Stimulated activated CD8-positive, alpha-beta memory T cell treated with anti-CD3 and anti-CD28 coated beads, Interleukin-7, amount 100 ng/mL, for 48 hours (primary cell): ENCODE data around the gene FOXP1.

Experiments used
- DNase-seq, 2 donors: peaks; one replicate each; pipeline ENCODE4 v3.0.0-alpha.2; 2020; ENCODE audit warnings: low read depth in 1 of 2; ENCODE audit errors: extremely low read depth in 1 of 2

Gene FOXP1

GRCh38 chr3:71587958-71588357, 4.4 kb upstream of the FOXP1 start:
- no peak for DNase-seq

DNA sequence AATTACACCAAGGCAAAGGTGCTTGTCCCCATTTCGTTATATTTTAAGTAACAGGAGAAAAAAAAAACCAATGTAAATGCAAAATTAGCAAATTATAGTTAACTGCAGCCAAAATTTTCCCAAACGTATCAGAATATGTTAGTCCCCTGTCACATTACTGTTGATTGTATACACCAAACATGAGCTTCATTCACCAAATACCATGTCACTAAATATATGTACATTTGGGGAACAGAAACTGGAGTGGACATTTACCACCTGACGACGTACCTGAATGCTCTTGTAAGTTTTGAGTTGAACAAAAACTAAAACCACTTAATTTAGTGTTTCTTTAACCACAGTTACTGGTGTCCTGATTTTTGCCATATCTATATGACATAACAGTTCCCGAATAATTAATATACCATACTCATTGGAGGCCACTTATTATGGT, 3.3 kb upstream of the FOXP1 start:
- no peak for DNase-seq

DNA sequence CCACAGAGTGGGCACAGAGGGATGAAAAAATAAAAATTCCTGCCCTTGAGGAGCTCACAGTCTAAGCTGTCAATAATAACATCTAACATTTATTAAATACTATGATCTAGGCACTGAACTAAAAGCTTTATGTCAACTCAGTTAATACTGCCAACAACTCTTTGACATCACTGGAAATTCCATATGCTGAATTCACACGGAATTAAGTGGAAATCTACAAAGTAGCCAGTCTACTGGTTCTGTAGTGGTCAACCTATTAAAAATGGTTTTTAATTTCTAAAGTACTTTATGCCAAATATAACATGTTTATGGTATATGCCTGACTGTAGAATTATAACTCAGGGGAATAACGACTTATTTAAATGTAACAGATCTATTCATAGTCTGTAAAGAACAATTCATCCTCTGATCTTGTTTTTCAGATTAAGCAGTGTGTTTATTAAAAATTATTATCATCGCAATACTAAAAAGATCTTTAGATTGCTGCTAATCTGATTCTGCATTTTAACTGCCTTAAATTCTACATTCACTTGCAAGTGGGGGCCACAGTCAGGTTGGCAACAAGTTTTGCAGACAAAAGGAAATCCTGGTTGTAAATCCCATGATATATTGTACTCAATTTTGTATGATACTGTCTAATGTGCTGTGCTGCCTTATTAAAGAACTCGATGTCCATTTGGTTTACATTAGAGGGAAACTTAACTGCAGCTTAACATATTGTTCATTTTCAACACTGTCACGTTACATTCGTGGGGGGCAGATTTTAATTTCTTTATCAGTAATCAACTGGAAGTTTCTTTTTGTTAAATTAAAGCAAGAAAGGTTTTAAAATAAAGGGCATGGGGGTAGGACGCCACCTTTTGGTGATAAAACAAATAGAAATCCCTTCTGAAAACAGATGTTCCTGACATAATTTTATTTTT, 2.6 kb upstream of the FOXP1 start:
- no peak for DNase-seq

DNA sequence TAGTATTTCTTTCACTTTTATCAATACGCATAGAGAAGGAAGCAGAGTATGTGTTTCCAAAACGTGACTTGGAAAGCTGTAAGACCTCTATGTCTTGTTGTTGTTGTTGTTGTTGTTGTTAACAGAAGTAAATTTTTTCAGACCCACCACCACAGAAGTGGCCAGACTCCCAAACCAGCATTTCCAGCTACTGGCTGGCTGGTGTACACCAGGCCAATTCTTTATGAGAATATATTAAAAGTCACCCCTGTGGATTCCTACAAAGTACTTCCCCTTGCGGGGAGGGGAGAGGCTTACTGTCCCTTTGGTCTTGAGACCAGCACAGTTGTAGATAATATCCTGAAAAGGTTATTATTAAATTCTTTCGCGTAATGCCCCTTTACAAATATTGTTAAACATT, 1.6 kb upstream of the FOXP1 start:
- DNase-seq = no peak

- DNase-seq = peak in 1 of 2 donors; percentile 67
Measured at GRCh38 chr3:71584394-71585011, 975 bp upstream of the FOXP1 start.

GRCh38 chr3:71582612-71583565, 639 bp downstream of the FOXP1 start:
- peak; percentile 53 to 55 for DNase-seq

GRCh38 chr3:71582036-71582611, 1.4 kb downstream of the FOXP1 start:
- no peak for DNase-seq

GRCh38 chr3:71581457-71582035, 2.0 kb downstream of the FOXP1 start:
- no peak for DNase-seq

GRCh38 chr3:71580636-71581456, 2.7 kb downstream of the FOXP1 start:
- no peak for DNase-seq

DNA sequence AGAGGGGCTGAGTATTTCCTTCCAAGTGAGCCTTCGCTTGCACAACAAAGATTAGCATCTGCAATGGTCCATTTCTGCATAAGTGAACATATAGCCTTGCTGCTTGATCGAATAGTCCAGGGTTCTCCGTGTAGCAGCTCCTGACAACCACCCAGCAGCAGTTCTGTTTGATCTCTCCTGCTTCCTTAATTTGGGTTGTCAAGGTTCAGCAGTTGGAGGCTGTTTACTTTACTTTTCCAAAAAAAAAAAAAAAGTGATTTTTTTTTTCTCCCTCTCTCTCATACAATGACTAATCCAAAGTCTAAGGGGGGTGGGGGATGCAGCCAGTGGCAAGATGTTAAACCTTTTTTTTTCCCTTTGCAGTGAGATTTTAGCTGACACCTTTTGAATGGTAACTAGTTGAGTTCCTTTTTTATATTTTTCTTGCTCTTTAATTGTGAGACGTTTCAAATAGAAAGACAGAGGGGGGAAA, 3.6 kb downstream of the FOXP1 start:
- no peak for DNase-seq

GRCh38 chr3:71579326-71579934, 4.1 kb downstream of the FOXP1 start:
- DNase-seq = no peak

DNA sequence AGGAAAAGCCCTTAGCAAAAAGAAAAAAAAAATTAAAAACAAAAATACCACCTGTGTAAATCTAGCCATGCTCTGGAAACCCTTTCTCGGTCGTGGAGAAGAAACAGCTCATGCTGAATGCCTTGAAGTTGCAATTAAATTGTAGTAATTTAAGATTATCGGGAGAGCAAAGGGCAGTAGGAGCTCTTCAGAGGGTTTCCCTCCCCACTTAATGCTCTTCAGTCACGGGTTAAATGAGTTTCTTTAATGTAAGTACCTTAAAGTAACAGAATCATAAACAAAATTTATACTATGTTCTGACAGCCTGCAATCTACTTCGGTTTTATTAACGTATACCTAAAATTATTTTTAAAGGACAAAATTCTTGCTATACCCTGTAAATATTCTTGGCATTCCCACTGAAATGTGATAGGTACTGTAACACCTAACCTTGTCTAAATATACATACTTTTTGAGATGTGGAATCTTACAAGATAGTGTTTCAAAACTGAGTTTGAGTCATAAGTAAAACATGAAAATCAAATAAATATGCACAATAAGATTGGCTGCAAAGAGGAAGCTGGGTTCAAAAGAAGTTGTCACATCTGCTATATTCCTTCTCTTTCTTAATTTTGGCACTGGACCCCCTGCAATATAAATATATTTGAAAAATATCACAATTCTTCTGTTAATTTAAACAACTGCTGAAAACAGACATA, 5.3 kb downstream of the FOXP1 start:
- no peak for DNase-seq

DNA sequence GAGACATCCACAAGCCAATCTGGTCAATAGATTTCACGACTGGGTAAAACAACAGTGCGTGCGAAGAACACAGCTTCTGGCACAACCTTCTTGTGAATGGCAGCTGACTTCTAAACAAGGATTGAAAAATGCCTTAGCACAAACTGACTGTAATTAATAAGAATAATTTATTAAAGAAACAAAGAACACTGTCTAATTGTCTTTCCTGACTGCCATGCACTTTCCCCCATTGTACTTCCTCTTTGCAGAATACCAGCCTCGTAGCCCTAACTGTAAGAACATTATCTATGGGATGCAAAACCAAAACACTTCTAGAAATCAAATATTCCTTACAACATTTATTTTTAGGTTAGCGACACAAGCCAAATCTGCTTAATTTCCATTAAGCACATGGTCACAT, 6.5 kb downstream of the FOXP1 start:
- no peak for DNase-seq

- no peak for DNase-seq
Measured at GRCh38 chr3:71575433-71575832, 8.1 kb downstream of the FOXP1 start.

DNA sequence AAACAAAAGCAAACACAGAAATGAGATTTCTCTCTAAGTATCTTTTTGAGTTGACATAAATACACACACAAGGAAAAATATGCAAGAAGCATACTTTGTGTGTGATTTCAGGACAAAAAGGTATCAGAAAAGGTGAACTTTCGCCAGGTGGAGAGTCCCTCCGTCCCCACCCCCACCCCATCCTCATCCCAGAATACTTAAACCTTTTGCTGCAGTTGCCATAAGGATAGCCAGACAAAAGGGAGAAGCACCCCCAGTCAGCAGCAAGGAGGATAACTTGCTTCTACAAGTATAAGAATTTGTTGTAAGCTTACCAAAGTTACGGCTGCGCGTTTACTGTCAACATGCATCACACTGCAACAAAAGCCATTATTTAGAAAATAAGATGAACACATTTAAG, 10.3 kb downstream of the FOXP1 start:
- no peak for DNase-seq

DNA sequence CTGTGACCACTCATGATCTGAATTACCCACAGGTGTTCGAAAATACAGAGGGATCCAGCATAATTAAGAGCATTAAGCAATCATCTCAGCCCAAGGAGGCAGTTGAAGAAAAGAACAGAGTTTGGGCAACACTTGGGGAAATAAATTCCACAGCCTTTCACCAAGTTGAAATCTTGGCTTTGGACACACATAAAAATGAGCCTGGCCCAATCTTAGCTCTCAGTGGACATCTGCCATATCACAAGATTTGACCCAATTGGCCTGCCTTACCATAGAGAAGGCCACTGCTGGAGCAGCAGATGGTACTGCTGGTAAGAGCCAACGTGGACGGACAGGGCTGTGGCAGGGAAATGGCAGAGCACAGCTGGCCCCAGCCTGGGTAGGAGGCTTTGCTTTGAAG, 13.0 kb downstream of the FOXP1 start:
- DNase-seq = no peak

- no peak for DNase-seq
Measured at GRCh38 chr3:71568207-71568606, 15.3 kb downstream of the FOXP1 start.

DNA sequence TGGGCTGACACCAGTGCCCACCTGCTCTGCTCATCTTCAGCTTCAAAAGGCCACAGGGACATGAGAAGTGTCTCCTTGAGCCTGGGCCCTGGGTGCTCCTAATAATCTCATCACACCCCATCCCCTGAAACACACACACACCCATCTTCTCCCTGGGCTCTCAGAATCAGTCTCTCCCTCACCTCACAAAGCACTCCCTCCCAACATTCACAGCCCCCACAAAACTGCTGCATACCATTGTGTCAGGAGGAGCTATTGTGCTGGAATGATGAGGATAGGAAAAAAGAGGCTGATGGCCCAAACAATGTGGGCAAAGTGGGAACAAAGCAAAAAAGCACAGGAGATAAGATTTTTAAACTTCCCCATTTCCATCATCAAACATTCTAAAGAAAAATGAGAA, 16.8 kb downstream of the FOXP1 start:
- no peak for DNase-seq
